HL-60 (cell line): ENCODE results near the gene NOTCH4.

ENCODE experiments used
- GABPA ChIP-seq: IDR thresholded peaks from 2 replicates; pipeline ENCODE4 v1.6.1; 2012; ENCODE audit warnings: low read depth
- POLR2AphosphoS5 ChIP-seq: IDR thresholded peaks from 2 replicates; pipeline ENCODE4 v1.6.1; 2012; ENCODE audit warnings: low read depth
- SPI1 ChIP-seq: IDR thresholded peaks from 2 replicates; pipeline ENCODE4 v1.6.1; 2012; ENCODE audit warnings: low read depth, mild to moderate bottlenecking, borderline replicate concordance
- TF ChIP-seq, protein P1 (sequence below): IDR thresholded peaks from 2 replicates; pipeline ENCODE4 v1.6.1; 2012; ENCODE audit warnings: low read depth; ENCODE audit not compliant: insufficient replicate concordance
- TF ChIP-seq, protein P2 (sequence below): IDR thresholded peaks from one replicate; pipeline ENCODE4 v1.5.1; 2011; ENCODE audit warnings: low read length, control low read depth, inconsistent platforms; ENCODE audit not compliant: insufficient read depth

DNA sequence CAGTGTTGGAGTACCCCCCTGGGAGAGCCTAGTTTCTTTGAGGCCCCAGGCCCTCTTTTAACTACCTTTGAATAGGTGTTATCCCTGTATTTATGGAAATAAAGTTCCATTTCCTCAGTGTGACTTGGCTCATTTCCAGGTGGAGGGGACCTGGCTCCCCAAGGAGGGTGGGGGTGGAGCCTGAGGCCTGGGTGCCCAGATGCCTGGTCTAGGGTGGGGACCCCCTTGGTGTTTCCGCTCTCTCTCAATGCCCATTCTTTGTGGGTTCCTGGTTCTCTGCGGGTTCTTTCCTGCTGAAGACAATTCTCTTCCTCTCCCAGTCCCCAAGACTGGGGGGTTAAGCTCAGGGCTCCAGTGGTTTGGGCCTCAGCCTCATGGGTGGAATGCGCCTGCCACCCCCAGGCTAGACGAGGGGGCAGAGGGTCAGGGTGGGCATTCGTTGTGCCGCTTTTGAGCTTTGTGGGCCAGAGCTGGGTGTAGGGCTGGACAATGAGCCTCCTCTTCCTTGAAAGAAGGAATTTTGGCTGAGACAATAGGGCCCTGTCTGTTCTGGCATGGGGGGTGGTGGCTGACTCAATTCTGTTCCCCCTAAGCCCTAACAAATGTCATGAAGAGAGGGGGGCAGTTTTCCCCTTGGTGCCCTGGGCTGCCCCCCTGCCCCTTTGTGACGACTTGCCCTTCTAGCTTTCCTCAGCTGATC lies 60.2 kb downstream of the NOTCH4 start:
- TF ChIP-seq, protein P1, sequence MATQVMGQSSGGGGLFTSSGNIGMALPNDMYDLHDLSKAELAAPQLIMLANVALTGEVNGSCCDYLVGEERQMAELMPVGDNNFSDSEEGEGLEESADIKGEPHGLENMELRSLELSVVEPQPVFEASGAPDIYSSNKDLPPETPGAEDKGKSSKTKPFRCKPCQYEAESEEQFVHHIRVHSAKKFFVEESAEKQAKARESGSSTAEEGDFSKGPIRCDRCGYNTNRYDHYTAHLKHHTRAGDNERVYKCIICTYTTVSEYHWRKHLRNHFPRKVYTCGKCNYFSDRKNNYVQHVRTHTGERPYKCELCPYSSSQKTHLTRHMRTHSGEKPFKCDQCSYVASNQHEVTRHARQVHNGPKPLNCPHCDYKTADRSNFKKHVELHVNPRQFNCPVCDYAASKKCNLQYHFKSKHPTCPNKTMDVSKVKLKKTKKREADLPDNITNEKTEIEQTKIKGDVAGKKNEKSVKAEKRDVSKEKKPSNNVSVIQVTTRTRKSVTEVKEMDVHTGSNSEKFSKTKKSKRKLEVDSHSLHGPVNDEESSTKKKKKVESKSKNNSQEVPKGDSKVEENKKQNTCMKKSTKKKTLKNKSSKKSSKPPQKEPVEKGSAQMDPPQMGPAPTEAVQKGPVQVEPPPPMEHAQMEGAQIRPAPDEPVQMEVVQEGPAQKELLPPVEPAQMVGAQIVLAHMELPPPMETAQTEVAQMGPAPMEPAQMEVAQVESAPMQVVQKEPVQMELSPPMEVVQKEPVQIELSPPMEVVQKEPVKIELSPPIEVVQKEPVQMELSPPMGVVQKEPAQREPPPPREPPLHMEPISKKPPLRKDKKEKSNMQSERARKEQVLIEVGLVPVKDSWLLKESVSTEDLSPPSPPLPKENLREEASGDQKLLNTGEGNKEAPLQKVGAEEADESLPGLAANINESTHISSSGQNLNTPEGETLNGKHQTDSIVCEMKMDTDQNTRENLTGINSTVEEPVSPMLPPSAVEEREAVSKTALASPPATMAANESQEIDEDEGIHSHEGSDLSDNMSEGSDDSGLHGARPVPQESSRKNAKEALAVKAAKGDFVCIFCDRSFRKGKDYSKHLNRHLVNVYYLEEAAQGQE = no peak
- TF ChIP-seq, protein P2, sequence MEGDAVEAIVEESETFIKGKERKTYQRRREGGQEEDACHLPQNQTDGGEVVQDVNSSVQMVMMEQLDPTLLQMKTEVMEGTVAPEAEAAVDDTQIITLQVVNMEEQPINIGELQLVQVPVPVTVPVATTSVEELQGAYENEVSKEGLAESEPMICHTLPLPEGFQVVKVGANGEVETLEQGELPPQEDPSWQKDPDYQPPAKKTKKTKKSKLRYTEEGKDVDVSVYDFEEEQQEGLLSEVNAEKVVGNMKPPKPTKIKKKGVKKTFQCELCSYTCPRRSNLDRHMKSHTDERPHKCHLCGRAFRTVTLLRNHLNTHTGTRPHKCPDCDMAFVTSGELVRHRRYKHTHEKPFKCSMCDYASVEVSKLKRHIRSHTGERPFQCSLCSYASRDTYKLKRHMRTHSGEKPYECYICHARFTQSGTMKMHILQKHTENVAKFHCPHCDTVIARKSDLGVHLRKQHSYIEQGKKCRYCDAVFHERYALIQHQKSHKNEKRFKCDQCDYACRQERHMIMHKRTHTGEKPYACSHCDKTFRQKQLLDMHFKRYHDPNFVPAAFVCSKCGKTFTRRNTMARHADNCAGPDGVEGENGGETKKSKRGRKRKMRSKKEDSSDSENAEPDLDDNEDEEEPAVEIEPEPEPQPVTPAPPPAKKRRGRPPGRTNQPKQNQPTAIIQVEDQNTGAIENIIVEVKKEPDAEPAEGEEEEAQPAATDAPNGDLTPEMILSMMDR = no peak
- TF ChIP-seq POLR2AphosphoS5 (no peak), GABPA (no peak), SPI1 (no peak)
